NOMO-1 (cell line): ENCODE measurements around the gene C14orf132.

ENCODE experiments used
- DNase-seq, 2 experiments: peaks; one replicate each; lab custom pipeline; 2025; ENCODE audit not compliant: unreplicated experiment in 2 of 2; lab: John Stamatoyannopoulos, UW

C14orf132 gene

GRCh38 chr14:96038920-96039632, at the start of gene C14orf132:
TSS of gene C14orf132 (plus strand) at chr14:96039362. CDS start at chr14:96039501, 139 bp downstream.
- no peak for DNase-seq

GRCh38 chr14:95993768-95994592, 45.2 kb upstream of the C14orf132 start:
- peak; percentile 25 to 55 for DNase-seq

DNA sequence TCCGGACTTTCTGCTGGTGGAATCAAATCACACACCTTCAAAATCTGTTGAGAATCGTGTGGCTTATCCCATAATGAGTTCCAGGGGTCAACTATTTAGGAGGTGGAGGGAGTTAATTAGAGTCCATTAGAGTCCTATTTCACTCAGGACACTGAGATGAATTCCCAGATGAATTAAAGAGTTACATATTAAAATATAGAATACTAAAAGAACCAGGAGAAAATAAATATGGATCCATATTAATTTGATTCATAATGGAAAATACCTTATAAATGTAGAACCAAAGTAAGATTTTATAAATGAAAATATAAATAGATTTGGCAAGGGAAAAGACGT, 44.6 kb upstream of the C14orf132 start:
- DNase-seq, result no peak

DNA sequence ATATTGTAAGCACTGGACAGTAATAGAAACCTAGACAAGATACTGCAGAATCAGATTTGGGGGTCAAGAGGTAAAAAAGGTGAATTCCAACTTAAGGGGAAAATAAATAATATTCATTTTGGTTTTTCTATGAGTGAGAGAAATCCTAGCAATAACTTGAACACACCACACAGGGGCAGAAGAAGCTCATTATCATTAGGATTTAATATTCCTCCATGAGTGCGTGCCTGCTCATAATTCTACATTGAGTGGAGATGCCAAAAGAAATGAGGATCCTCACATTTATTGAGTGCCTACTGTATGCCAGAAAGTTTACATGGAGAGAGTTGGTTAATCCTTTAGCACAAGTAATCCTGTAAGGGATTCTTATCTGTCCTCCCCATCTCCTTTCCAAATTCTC, 40.5 kb upstream of the C14orf132 start:
- no peak for DNase-seq

DNA sequence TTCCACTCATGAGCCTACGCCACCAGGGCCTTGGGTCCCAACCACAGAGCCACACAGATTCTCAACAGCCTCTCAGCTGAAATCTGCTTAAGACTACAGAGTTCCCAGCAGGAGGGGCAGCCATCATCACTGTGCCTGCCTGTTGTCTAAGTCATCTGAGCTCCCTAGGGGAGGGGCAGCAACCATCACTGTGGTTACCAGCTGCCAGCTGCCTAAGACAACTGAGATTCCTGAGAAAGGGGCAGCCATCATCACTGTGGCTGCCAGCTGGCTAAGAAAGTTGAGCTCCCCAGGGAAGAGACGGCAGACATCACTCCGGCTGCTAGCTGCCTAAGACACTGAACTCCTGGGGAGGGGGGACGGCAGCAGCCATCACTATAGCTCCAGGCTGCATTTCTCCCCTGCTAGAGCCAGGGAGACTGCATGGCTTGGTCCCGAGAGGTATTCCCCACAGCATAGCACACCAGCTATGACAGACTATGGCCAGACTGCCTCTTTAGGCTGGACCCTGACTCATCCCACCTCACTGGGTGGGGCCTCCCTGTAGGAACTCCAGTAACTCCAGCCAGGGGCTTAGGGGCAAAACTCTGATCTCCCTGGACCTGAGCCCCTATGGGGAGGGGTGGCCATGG, 37.2 kb upstream of the C14orf132 start:
- DNase-seq, result no peak

DNA sequence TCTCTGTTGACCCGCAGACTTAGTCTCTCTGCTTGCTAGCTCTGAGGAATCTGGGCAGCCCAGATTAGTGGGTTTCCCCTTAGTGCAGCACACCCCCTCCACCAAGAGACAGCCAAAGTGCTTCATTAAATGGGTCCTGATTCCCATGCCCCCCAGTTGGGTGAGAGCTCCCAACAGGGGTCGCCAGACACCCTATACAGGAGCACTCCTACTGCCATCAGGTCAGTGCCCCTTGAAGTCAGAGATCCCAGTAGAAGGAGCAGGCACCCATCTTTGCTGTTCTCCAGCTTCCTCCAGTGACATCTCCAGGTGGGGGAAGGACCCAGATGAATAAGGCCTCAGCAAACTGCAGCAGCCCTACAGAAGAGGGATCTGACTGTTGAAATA, 36.7 kb upstream of the C14orf132 start:
- no peak for DNase-seq

DNA sequence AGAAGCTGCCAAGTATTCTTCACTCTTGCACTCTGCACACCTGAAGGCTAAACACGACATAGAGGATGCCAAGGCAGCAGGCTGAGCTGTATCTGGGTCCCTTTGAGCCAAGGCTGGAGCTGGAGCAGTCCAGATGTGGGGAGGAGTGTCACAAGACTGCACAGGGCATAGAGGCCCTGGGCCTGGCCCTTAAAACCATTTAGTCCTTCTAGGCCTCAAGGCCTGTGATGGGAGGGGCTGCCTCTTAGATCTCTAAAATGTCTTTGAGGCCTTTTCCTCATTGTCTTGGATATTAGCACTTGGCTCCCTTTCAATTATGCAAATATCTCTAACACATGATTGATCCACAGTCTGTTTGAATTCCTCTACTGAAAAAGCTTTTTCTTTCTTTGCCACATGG, 28.0 kb upstream of the C14orf132 start:
- no peak for DNase-seq

DNA sequence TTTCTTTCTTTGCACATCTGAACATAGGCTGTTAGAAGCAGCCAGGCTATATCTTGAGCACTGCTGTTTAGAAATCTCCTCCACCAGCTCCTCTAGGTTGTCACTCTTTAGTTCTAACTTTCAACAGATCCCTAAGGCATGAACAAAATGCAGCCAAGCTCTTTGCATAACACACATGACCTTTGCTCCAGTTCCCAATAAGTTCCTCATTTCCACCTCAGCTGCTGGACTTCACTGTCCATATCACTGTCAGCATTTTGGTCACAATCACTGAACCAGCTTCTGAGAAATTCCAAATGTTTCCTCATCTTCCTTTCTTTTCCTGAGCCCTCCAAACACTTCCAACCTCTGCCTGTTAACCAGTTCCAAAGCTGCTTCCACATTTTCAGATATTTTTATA, 27.6 kb upstream of the C14orf132 start:
- peak in 1 of 2 experiments; percentile 14 for DNase-seq

GRCh38 chr14:96012757-96013156, 26.4 kb upstream of the C14orf132 start:
- peak in 1 of 2 experiments; percentile 10 for DNase-seq

DNA sequence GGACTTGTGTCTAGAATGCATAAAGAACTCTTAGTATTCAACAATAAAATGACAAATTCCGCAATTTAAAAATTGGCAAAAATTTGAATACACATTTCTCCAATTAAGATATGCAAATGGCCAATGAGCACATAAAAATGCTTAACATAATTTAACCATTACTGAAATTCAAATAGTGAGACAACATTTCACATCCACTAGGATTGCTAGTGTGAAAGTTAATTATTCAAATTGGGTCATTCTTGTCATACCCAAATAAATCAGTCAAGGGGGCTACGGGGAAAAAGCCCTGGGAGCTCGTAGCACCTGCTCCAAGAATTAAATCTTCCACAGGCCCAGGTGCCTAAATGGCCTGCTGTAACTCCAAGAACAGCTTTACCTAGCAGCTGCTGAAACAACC, 25.0 kb upstream of the C14orf132 start:
- no peak for DNase-seq

GRCh38 chr14:96016501-96017160, 22.5 kb upstream of the C14orf132 start:
- no peak for DNase-seq

DNA sequence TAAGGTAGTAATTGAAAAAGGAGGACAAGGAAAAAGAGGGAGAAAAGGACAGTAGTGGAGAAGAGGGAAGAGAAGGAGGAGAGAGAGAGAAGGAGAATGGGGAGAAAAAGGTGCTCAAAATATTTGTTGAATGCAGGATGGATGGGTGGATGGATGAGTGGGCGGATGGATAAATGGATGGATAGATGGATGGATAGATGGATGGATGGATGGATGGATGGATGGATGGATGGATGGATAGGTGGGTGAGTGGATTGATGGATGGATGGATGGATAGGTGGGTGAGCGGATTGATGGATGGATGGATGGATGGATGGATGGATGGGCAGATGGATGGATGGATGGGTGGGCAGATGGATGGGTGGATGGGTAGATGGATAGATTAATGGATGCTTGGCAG, 21.3 kb upstream of the C14orf132 start:
- DNase-seq, result no peak

- DNase-seq, result no peak
Measured at GRCh38 chr14:96027431-96028355, 11.5 kb upstream of the C14orf132 start.

GRCh38 chr14:96029089-96029645, 10.0 kb upstream of the C14orf132 start:
- no peak for DNase-seq

DNA sequence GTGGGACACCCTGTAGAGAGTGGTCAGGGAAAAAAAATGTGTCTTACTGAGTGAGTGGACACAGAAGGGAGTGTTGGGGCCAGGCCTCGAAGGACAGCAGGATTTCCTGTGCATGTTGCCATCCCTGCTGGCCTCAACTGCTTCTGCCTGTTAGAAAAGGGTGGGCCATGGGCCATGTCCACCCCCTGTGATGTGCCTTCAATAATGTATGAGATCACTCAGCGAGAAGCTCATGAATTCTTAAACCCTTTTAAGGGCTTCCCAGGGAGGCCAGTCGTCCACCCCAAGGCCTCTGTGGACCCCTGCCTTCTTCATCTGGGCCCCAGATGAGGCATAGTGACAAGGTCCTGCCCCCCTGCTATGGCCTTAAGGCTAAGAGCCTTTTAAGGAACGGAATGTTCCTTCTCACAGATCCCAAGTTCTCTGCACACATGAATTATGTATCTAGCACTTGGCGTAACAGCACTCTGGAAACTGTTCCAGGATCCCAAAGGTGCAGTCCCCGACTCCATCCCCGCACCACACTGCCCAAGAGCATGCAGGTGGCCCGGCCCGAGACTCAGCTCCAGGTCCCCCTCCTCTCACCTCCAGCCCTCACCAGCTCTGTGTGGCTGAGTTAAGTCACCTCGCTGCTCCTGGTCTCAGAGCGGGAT, 8.9 kb upstream of the C14orf132 start:
- DNase-seq, result no peak

DNA sequence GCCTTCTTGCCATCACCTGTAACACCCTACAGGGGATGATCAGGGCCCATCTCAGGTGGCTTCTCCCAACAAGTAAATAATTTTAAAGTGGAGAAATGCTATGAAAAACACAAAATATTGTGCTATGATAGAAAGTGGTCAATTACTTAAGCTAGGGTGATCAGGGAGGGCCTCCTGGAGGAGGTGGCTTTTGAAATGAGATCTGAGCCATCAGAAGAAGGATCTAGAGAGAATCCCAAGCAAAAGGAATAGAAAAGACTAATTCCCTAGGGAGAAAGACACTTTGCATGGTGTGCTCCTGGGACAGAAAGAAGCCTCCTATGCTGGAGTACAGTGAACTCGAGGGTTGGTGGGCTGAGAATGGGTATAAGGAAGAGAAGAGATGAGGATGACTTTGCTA, 7.5 kb upstream of the C14orf132 start:
- DNase-seq, result no peak

GRCh38 chr14:96035456-96035855, 3.7 kb upstream of the C14orf132 start:
- DNase-seq, result no peak

- no peak for DNase-seq
Measured at GRCh38 chr14:96037891-96038557, 1.1 kb upstream of the C14orf132 start.

- no peak for DNase-seq
Measured at GRCh38 chr14:96038558-96038919, 623 bp upstream of the C14orf132 start.
